OCI-LY7 (cell line): ENCODE measurements around the gene ADPRH. TPM values are rescaled to one million over a fixed set of nuclear protein-coding genes. Genes with fewer than 3 reads are reported as not detected.

Source experiments
- BruUV-seq: library from RNA; stranded (reverse); fragments of 400-500 nt; replicated peaks from 2 replicates; lab custom pipeline; 2021; lab: Mats Ljungman, UMichigan
- CTCF ChIA-PET: fragments of 300-600 bp; sonication (Branson Sonifier 250); formaldehyde crosslinking; loops from one replicate; lab custom pipeline; 2022; ENCODE audit warnings: antibody characterized with exemption; ENCODE audit not compliant: unreplicated experiment; lab: Charles Lee
- POLR2A ChIA-PET: fragments of 300-600 bp; sonication (Branson Sonifier 250); formaldehyde crosslinking; loops from one replicate; lab custom pipeline; 2022; ENCODE audit warnings: antibody characterized with exemption; lab: Charles Lee
- DNase-seq: peaks from one replicate; pipeline ENCODE4 v3.0.0-alpha.2; 2015; ENCODE audit warnings: low spot score
- H2AFZ ChIP-seq: fragments of 200-600 bp; sonication (generic), shearing (Covaris generic); 2 replicates; pipeline ENCODE4 v1.6.1; 2014; ENCODE audit warnings: mild to moderate bottlenecking, antibody characterized with exemption, low read length, moderate library complexity
- H3K27ac ChIP-seq: fragments of 200-600 bp; sonication (generic); 2 replicates; pipeline ENCODE4 v1.5.1; 2014; ENCODE audit warnings: mixed run types, low read depth, mild to moderate bottlenecking, moderate library complexity, low read length, inconsistent platforms; ENCODE audit not compliant: poor library complexity, severe bottlenecking
- H3K36me3 ChIP-seq: fragments of 200-600 bp; sonication (generic); 2 replicates; pipeline ENCODE4 v1.6.1; 2014; ENCODE audit warnings: mild to moderate bottlenecking, antibody characterized with exemption, low read length, moderate library complexity, mixed read lengths; ENCODE audit not compliant: insufficient read depth
- H3K4me1 ChIP-seq: fragments of 200-600 bp; sonication (generic); 2 replicates; pipeline ENCODE4 v1.5.1; 2014; ENCODE audit warnings: mild to moderate bottlenecking, low read length; ENCODE audit not compliant: insufficient read depth, poor library complexity, severe bottlenecking
- H3K4me2 ChIP-seq: fragments of 200-600 bp; sonication (generic); 2 replicates; pipeline ENCODE4 v1.6.1; 2014; ENCODE audit warnings: mild to moderate bottlenecking, low read length
- H3K4me3 ChIP-seq: fragments of 200-600 bp; sonication (generic); 2 replicates; pipeline ENCODE4 v1.5.1; 2014; ENCODE audit warnings: mild to moderate bottlenecking, low read depth, low read length; ENCODE audit not compliant: poor library complexity, severe bottlenecking
- H3K79me2 ChIP-seq: fragments of 200-600 bp; sonication (generic); 2 replicates; pipeline ENCODE4 v1.6.1; 2016; ENCODE audit warnings: low read depth, mild to moderate bottlenecking, low read length, moderate library complexity, mixed read lengths; ENCODE audit not compliant: insufficient read depth
- H3K9me2 ChIP-seq: fragments of 200-600 bp; sonication (generic); 2 replicates; pipeline ENCODE4 v1.6.1; 2016; ENCODE audit warnings: mild to moderate bottlenecking, low read length, mixed read lengths; ENCODE audit not compliant: insufficient read depth
- H3K9me3 ChIP-seq: fragments of 200-600 bp; sonication (generic); 2 replicates; pipeline ENCODE4 v1.6.1; 2014; ENCODE audit warnings: mild to moderate bottlenecking, mixed run types, low read length, mixed read lengths
- H4K20me1 ChIP-seq: fragments of 200-600 bp; sonication (generic); 2 replicates; pipeline ENCODE4 v1.6.1; 2014; ENCODE audit warnings: mild to moderate bottlenecking, antibody characterized with exemption, low read length, moderate library complexity, mixed read lengths; ENCODE audit not compliant: insufficient read depth
- EZH2phosphoT487 ChIP-seq: fragments of 200-600 bp; sonication (generic); IDR thresholded peaks from 2 replicates; pipeline ENCODE4 v1.6.1; 2018; ENCODE audit warnings: low read depth, borderline replicate concordance, mild to moderate bottlenecking, mixed run types, antibody characterized with exemption, low read length, moderate library complexity, mixed read lengths
- intact Hi-C: fragments of 100-400 bp; cut with micrococcal nuclease; formaldehyde crosslinking; loops from one replicate; pipeline ENCODE4 v1.10.0; 2022; ENCODE audit not compliant: unreplicated experiment
- total RNA-seq, 2 experiments: library from RNA; depleted of rRNA in 1 of 2; stranded (reverse); fragments of >200 nt in 1 of 2; shearing (Covaris generic) in 1 of 2; gene quantifications; 2 replicates each; pipeline ENCODE4 v1.2.3, GENCODE V29; 2014 to 2022
- TF ChIP-seq, protein P1 (sequence below): fragments of 200-600 bp; sonication (generic); conservative IDR thresholded peaks from 2 replicates; pipeline ENCODE4 v1.5.1; 2014; ENCODE audit warnings: mild to moderate bottlenecking, antibody characterized with exemption, low read length, moderate library complexity, mixed read lengths

Gene ADPRH
- total RNA-seq, 2 experiments from 2014 or later = not detected

GRCh38 chr3:119558626-119559317, 20.5 kb upstream of the ADPRH start:
- Histone ChIP-seq H3K4me3 (no peak overlapping the region), H2AFZ (peak overlapping the region; percentile 68; the same call in 1 of the 2 replicates), H3K79me2 (no peaks in the 10 kb centered on the region), H3K36me3 (no peaks in the 10 kb centered on the region), H3K4me1 (peaks cover 3% of the 10 kb centered on the region), H3K9me2 (no peaks in the 10 kb centered on the region), H3K9me3 (no peaks in the 10 kb centered on the region), H3K27ac (no peak overlapping the region), H4K20me1 (no peaks in the 10 kb centered on the region), H3K4me2 (peak overlapping the region; percentile 11; the same call in 1 of the 2 replicates)
- POLR2A ChIA-PET = no interaction called here
- CTCF ChIA-PET = no interaction called here
- DNase-seq = no peak
- BruUV-seq = no TSS peak
- TF ChIP-seq, protein P1, sequence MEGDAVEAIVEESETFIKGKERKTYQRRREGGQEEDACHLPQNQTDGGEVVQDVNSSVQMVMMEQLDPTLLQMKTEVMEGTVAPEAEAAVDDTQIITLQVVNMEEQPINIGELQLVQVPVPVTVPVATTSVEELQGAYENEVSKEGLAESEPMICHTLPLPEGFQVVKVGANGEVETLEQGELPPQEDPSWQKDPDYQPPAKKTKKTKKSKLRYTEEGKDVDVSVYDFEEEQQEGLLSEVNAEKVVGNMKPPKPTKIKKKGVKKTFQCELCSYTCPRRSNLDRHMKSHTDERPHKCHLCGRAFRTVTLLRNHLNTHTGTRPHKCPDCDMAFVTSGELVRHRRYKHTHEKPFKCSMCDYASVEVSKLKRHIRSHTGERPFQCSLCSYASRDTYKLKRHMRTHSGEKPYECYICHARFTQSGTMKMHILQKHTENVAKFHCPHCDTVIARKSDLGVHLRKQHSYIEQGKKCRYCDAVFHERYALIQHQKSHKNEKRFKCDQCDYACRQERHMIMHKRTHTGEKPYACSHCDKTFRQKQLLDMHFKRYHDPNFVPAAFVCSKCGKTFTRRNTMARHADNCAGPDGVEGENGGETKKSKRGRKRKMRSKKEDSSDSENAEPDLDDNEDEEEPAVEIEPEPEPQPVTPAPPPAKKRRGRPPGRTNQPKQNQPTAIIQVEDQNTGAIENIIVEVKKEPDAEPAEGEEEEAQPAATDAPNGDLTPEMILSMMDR = no peak
- no peak for TF ChIP-seq EZH2phosphoT487
- intact Hi-C loops = loop anchor here (1.0 to 10.0 kb wide), 3 partner anchors 60 to 283 kb away; partner anchors contain the start of gene TIMMDC1

GRCh38 chr3:119559441-119559963, 19.8 kb upstream of the ADPRH start, which contains the start of gene CD80:
CD80 (minus strand) TSS chr3:119559614; CDS start chr3:119557728, 1,886 bp downstream.
- TF ChIP-seq EZH2phosphoT487 = no peak
- TF ChIP-seq, protein P1 = peak; percentile 71
- intact Hi-C loops = loop anchor here (1.0 to 10.0 kb wide), 3 partner anchors 61 to 284 kb away; partner anchors contain the start of gene TIMMDC1
- peak; percentile 70 for DNase-seq
- peaks cover 3% of the 10 kb centered on the region for H3K4me1 ChIP-seq
- no peaks in the 10 kb centered on the region for H3K9me3 ChIP-seq
- no peaks in the 10 kb centered on the region for H4K20me1 ChIP-seq
- H3K4me3 ChIP-seq = no peak within 1 kb of the TSS
- H3K36me3 ChIP-seq = no peaks in the 10 kb centered on the region
- ChIA-PET POLR2A (interaction anchor here (0.7 kb wide), 1 partner anchor 23 kb away, joined by 5 read pairs; no protein-coding TSS in a partner anchor), CTCF (no interaction called here)
- H3K4me2 ChIP-seq = peak within 1 kb of the TSS; percentile 12
- H2AFZ ChIP-seq = peak within 1 kb of the TSS; percentile 68; the same call in 1 of the 2 replicates
- H3K9me2 ChIP-seq = no peaks in the 10 kb centered on the region
- H3K79me2 ChIP-seq = no peaks in the 10 kb centered on the region
- no TSS peak for BruUV-seq
- H3K27ac ChIP-seq = no peak within 1 kb of the TSS
